GM21737 (cell line): ENCODE measurements around the gene FOXP3.

Experiments used
- ATAC-seq: cut with Tn5 transposase; IDR thresholded peaks from one replicate; pipeline ENCODE4 v1.9.1; 2021; ENCODE audit warnings: mild to moderate bottlenecking, moderate library complexity; ENCODE audit not compliant: unreplicated experiment

FOXP3 gene

DNA sequence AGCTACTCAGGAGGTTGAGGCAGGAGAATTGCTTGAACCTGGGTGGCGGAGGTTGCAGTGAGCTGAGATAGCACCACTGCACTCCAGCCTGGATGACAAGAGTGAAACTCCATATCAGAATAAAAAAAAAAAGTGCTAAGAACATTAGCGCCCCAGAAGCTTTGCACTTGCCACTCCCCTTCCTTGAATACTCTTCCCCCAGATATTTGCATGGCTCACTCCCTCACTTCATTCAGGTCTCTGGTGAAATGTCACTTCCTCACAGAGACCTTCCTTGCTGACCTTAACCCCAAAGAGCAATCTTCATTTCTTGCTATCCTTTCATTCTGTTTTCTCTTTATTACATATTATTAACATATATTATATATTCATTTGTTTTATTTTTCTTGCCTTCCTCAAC, 42.6 kb downstream of the FOXP3 start:
- ATAC-seq = no peak

DNA sequence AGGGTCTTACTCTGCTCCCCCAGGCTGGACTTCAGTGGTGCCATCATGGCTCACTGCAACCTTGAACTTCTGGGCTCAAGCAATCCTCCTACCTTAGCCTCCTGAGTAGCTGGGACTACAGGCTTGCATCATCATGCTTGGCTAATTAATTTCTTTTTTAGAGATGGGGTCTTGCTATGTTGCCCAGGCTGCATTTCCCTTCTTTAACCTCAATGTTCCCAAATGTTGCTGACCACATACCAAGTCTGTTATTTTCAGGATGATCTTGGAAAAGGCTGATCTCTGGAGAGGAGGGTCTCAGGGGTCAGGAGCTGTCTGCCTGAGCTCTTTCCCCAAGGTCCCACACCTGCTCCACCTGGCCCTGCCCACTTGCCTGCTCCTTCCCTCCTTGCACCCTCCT, 44.4 kb downstream of the FOXP3 start:
- no peak for ATAC-seq

DNA sequence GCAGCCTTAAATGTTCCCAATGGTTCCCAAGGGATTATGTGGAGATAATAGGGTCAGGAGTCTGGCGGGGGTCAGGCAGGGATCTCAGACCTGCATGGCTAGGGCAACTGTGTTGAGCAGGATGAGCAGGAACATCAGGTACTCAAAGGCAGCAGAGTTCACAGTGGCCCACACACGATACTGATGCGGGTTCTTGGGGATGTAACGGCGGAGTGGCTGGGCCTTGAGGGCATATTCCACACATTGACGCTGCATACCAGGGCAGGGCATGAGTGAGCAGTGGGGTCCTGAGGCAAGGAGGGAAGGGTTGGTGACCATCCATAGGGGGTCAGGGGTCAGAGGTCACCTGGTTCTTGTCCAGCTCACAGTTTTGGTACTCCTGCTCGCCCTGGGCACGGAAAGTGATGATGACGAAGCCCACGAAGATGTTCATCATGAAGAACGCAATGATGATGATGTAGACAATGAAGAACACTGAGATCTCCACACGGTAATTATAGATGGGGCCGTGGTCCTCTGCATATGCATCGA, 49.4 kb downstream of the FOXP3 start:
- ATAC-seq = no peak

DNA sequence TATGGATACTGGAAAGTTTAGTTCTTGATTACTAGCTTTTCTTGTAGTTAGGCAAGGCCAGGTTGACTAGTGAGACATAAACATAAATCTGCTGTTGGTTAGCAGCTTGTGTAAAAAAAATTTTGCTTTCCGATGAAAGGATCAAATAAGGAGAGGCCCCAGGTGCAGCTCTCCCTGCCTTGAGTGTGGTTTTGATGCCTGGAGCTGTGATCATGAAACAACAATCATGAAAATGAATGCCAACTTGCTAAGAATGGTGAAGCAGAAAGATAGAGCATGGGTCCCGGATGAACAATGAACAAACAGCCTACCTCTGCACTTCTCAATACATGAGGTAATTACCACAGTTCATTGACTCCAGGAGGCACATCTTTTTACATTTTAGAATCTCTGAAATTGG, 50.1 kb downstream of the FOXP3 start:
- no peak for ATAC-seq

DNA sequence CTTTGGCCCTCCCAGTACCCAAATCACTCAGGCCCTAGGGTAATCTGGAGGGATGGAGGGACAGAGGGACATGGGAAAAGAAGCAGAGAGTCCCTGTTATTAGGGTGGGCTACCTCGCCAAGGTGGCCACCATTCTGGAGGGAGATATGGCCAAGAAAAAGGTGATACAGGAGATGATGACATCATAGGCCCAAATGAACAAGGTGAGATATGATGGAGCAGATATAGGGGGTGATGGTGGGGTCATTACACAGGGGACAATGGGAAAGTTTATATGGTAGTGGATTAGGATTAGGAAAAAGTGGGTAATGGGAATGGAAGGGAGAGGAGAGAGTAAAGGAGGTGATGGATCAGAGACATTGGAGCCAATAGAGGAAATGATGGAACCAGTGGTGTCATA, 51.6 kb downstream of the FOXP3 start:
- ATAC-seq = no peak

DNA sequence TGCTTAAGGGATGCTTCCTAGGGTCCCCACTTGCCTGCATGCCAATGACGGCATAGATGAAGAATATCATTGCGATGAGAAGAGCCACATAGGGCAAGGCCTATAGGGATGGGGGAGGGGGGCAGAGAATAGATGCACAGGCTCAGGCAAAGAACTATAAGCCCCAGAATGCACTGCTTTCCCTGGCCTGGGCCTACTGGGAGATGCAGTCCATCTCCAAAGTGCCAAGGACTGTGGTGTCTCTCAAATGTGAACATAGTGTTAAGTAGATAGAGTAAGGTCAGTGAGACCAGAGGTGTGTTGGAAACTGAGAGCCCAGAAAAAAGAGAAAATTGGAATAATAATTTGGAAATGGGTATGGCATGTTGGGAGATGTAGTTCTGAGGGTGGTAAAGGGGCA, 52.3 kb downstream of the FOXP3 start:
- ATAC-seq = no peak

DNA sequence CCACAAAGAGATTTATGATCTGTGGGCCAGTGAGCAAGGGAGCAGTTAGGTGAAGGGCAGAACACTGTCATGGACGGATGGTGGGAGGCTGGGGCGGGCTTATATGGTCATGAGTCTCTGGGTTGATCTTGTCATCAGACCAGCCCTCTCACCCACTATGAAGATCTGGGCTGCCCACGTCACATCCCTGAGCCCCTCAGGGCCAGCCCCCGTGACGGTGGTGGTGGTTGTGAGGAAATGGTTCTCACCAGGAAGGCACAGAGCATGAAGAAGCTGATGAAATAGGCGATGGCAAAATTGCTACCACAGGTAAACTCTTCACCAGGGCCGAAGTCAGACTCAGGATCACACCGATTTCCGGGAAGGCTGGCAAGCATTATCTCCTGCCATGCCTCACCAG, 53.4 kb downstream of the FOXP3 start:
- no peak for ATAC-seq

DNA sequence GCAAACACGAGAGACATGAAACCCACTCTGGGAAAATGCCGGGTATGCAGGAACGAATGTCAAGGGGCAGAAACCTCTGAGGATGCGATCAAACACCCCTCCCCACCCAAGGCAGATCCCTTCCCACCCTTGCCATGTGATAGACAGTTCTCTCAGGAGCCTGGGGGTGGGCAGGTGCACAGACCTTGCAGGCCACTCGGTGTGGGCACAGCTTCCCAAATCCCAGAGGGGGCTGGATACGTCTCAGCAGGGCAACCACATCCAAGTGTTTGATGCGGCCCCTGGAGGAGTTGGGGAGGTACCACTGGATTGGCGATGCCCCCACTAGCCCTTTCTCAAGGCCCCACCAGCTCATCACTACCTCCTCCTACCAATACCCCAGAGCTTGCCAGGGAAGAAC, 54.1 kb downstream of the FOXP3 start:
- no peak for ATAC-seq

DNA sequence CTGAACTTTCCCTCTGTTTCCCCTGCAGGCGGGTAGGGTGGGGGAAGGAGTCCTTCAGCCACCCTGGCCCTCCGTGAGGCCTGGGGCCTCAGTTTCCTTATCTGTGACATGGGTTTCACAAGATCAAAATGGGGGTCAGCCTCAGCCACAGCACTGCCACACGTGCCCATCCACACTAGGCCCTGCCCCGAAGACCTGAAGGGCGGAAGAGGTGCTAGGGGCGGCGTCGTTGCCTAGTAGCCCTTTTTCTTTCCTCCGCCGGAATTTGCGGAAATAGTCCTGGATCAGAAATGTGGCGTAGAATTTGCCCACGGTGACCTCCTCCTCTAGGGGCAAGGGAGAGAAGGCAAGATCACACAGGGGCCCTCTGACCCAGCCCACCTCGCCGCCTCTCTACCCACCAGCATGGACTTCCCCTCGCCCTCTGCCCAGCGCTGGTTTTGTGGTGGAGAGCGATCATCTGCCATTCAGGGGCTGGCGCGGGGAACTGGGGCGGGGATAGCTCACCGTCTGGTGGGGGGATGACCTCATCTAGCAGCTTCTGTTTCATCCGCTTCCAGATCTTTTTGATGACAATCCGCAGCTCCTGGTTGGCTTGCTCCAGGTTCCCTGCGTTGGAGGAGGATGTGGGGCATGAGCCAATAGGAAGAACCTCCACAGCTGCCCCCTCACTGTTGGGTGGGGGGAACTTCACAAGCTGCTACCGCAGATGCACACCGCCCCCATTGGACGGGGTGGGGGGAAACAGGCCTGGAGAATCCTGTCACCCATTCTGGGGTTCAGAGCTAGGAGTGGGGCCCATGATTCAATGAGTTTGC, 54.9 kb downstream of the FOXP3 start:
- ATAC-seq = no peak

DNA sequence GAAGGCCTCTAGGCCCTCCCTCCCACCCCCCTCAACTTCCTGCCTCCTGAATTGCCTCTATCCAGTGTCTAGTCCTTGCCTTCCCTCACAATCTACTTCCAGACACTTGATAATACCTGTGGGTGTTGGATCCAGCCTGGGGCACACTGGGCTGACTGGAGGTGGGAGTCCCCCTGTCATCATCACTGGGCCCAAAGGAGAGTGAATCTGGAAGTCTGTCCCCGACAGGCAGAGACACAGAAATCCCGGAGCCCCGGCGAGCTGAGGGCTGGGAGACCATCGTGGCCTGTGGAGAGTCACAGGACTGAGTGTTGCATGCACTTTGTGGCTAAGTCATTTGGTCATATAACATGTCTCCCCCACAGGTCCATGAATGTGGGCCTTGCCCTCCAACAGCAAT, 56.1 kb downstream of the FOXP3 start:
- ATAC-seq = no peak

DNA sequence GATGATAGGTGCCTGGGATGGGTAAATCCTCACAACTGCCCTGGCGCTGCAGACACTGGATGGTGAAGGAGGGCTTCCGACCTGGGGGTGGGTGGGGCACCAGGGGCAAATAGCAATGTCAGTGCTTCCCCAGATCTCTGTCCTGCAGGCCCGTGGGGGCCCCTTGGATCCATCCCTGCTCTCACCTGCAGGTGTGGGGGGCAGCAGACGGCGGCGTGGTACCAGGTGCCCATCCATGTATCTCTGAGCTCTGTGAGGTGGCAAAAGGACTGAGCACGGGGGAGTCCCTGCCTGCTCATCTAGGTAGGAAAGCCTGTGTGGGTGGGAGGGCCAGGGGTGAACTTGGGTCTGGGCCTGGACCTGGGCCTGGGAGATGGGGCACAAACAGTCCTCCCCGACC, 58.0 kb downstream of the FOXP3 start:
- ATAC-seq = no peak

DNA sequence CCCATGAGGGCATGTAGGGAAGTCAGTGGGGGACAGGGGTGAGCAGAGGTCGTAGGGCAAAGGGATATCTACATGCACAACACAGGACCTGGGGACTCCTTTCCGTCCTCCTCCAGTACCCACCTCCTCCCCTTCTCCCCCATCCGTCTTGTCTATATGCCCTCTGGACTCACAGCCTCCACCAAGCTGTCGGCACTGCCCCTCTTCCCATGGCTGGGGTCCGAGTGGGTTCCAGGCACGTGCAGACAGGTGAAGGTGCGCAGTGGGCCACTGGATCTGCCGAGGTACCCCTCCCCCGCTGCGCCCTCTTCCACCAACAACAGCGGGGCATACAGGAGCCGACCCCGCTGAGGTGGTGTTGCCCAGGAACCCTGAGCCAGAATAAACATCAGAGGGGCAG, 59.1 kb downstream of the FOXP3 start:
- no peak for ATAC-seq

DNA sequence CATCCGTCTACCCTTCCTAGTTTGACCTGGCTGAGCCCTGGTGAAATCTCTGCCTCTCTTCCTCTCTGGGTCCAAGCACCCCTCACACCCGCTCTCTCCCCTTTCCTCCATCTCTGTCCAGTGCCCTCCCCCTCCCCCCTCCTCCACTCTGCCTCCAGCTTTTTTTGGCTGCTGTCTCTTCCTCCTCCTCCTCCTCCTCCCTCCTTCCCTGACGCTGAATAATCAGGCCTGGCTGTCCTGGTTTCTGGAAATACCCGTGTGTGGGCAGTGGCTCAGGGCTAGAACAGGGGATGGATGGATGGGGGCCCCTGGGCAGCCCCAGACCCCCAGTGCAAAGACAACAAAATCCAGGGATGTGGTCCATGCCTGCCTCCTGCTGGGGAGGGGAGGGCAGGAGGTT, 59.8 kb downstream of the FOXP3 start:
- no peak for ATAC-seq

DNA sequence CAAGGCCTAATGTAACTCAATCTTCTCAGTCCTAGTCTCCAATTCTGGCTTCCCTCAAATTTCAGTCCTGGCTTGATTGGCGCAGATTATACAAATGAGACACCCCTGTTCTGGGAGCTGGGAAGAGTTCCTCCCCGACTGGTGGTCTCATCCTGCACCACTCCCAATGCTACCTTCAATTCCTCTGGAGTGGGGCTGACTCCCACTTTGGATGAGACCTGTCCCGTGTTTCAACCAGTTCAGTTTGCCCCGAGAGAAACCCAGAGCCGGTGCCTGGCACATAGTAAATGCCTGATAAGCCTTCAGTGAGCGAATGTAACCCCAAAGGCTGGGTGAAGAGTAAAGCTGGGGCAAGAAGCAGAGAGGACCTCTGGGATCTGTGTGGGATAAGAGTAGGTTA, 60.5 kb downstream of the FOXP3 start:
- no peak for ATAC-seq

DNA sequence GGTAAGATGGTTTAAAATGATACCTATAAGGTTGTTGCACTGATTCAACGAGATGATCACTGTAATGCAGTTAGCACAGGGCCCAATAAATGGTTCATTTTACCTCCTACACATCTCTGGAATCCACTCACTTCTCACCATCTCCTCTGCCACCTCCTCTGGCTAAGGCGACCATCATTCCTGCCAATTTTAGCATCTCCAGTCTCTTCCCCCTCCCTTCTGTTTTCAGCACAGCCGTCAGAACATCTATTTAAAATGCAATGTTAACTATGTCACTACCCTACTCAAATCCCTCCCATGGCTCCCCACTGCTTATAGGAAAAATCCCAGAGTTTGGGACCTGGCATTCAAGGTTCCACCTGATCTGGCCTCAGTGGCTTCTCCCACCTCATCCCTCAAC, 61.0 kb downstream of the FOXP3 start:
- ATAC-seq = no peak

DNA sequence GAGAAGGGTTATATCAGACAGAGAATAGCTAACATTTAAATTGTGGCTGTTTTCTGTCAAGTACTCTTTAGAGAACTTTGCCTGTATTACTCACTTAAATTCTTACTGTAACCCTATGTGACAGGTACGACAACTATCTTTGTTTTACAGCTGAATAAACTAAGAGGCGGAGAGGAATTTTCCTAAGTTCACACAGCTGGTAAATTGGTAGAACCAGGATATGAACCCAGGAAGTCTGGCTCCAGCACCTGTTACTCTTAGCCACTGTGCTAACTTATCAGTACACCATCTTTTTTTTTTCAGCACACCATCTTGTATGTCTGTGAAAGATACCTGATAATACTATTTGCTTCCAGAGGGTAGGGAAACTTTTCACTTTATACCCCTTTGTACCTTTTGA, 62.5 kb downstream of the FOXP3 start:
- no peak for ATAC-seq
